Lower lobe of right lung (tissue), 2 donors: ENCODE measurements around the gene TBL1XR1. TPM values are rescaled to one million over a fixed set of nuclear protein-coding genes. Genes with fewer than 3 reads are reported as not detected.

Experiments
- ATAC-seq, 2 donors: fragments of 200-7000 bp; cut with Tn5 transposase; one replicate each; pipeline ENCODE4 v1.9.1; 2020 to 2022; ENCODE audit warnings: mild to moderate bottlenecking in 2 of 2, moderate library complexity in 2 of 2
- DNase-seq: peaks from one replicate; pipeline ENCODE4 v3.0.0-alpha.2; 2020
- H3K27ac ChIP-seq: fragments of 200-600 bp; one replicate; pipeline ENCODE4 v1.8.0; 2022
- H3K27me3 ChIP-seq: fragments of 200-600 bp; one replicate; pipeline ENCODE4 v1.8.0; 2022; ENCODE audit warnings: low read depth
- H3K36me3 ChIP-seq: fragments of 200-600 bp; one replicate; pipeline ENCODE4 v1.8.0; 2022; ENCODE audit warnings: mild to moderate bottlenecking
- H3K4me1 ChIP-seq: fragments of 200-600 bp; one replicate; pipeline ENCODE4 v1.8.0; 2022
- H3K4me3 ChIP-seq: fragments of 200-600 bp; one replicate; pipeline ENCODE4 v1.8.0; 2022; ENCODE audit warnings: mild to moderate bottlenecking
- H3K9me3 ChIP-seq: fragments of 200-600 bp; one replicate; pipeline ENCODE4 v1.8.0; 2022
- intact Hi-C: fragments of 100-400 bp; cut with DNase I; formaldehyde crosslinking; loops from one replicate; pipeline ENCODE4 v1.11.0; 2022
- total RNA-seq: library from RNA; stranded (reverse); fragmentation: NEBNext Ultra II Directional; extraction: Animal tissue kit (Norgen Biotek cat#: 25700); gene quantifications from one replicate; pipeline ENCODE4 v1.2.1, GENCODE V29; 2021
- TF ChIP-seq, protein P1 (sequence below): fragments of 200-600 bp; IDR thresholded peaks from one replicate; pipeline ENCODE4 v1.8.0; 2022; ENCODE audit warnings: antibody characterized with exemption, mild to moderate bottlenecking
- donor health status: DM: no; HTN: yes; CAD: no; lungs with severe emphysema.

Gene TBL1XR1
- total RNA-seq, 1 donor from 2014 or later: 160 TPM

DNA sequence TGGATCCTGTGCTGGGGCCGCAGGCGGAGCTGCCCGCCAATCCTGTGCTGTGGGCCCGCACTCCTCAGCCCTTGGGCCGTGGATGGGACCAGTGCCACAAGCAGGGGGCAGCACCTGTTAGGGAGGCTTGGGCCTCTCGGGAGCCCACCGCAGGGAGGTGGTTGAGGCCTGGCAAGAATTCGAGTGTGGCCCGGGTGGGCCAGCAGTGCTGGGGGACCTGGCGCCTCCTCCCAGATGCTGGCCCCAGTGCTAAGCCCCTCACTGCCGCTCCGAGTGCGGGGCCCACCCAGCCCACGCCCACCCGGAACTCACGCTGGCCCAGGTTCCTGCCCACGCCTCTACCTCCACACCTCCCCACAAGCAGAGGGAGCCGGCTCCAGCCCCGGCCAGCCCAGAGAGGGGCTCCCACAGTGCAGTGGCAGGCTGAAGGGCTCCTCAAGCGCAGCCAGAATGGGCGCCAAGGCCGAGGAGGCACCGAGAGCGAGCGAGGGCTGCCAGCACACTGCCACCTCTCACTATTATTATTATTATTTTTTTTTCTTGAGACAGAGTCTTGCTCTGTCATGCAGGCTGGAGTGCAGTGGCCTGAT, 31.4 kb upstream of the TBL1XR1 start:
- H3K4me1 ChIP-seq: no peaks in the 10 kb centered on the region
- H3K27ac ChIP-seq: no peak overlapping the region
- no peak for ATAC-seq
- H3K36me3 ChIP-seq: no peaks in the 10 kb centered on the region
- no peaks in the 10 kb centered on the region for H3K27me3 ChIP-seq
- H3K4me3 ChIP-seq: no peak overlapping the region
- TF ChIP-seq, protein P1, sequence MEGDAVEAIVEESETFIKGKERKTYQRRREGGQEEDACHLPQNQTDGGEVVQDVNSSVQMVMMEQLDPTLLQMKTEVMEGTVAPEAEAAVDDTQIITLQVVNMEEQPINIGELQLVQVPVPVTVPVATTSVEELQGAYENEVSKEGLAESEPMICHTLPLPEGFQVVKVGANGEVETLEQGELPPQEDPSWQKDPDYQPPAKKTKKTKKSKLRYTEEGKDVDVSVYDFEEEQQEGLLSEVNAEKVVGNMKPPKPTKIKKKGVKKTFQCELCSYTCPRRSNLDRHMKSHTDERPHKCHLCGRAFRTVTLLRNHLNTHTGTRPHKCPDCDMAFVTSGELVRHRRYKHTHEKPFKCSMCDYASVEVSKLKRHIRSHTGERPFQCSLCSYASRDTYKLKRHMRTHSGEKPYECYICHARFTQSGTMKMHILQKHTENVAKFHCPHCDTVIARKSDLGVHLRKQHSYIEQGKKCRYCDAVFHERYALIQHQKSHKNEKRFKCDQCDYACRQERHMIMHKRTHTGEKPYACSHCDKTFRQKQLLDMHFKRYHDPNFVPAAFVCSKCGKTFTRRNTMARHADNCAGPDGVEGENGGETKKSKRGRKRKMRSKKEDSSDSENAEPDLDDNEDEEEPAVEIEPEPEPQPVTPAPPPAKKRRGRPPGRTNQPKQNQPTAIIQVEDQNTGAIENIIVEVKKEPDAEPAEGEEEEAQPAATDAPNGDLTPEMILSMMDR: no peak
- DNase-seq: no peak
- H3K9me3 ChIP-seq: no peaks in the 10 kb centered on the region
- intact Hi-C loops: no loop called here

DNA sequence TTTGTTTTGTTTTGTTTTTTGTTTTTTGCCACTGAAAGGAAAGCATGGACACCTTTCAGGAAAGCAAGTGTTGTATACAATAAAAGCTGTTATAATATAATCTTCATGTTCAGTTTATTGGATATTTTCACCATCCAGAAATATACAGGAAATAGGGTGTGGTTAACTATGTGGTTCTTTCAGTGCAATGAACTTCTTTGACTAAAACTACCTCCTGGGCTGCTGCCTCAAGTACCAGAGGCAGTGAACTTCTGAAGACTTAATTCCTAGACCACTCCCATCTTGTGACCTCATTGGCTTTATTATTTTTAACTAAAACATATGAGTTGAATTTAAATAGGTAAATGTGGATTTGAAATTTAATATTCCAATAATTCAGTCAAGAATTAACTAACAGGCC, 27.1 kb upstream of the TBL1XR1 start:
- intact Hi-C loops: no loop called here
- no peak for ATAC-seq
- TF ChIP-seq, protein P1: no peak
- Histone ChIP-seq H3K4me1 (no peaks in the 10 kb centered on the region), H3K27ac (no peak overlapping the region), H3K4me3 (no peak overlapping the region), H3K9me3 (no peaks in the 10 kb centered on the region), H3K27me3 (no peaks in the 10 kb centered on the region), H3K36me3 (no peaks in the 10 kb centered on the region)
- no peak for DNase-seq

DNA sequence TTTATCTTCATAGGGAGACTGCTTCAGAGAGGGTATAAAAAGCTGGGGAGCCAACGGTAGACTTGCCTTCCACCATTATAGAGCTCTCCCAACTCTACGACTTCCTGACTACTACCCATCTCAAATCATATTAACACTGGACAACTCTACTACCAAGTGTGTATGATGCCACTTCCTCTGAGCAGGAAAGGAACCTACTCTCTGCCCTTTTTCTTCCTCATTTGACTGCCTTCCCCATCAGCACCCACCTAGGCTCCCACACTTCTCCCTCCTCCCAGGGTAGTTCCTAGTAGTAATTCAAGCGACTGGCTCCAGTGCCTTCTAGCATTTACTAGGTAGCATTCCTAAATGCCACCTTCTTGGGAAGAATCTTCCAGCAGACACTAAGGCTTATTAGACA, 24.5 kb upstream of the TBL1XR1 start:
- intact Hi-C loops: no loop called here
- TF ChIP-seq, protein P1: no peak
- ATAC-seq (peak; percentile 43 to 56), DNase-seq (no peak)
- no peaks in the 10 kb centered on the region for H3K4me1 ChIP-seq
- no peak overlapping the region for H3K27ac ChIP-seq
- H3K27me3 ChIP-seq: no peaks in the 10 kb centered on the region
- H3K36me3 ChIP-seq: no peaks in the 10 kb centered on the region
- H3K4me3 ChIP-seq: no peak overlapping the region
- no peaks in the 10 kb centered on the region for H3K9me3 ChIP-seq

DNA sequence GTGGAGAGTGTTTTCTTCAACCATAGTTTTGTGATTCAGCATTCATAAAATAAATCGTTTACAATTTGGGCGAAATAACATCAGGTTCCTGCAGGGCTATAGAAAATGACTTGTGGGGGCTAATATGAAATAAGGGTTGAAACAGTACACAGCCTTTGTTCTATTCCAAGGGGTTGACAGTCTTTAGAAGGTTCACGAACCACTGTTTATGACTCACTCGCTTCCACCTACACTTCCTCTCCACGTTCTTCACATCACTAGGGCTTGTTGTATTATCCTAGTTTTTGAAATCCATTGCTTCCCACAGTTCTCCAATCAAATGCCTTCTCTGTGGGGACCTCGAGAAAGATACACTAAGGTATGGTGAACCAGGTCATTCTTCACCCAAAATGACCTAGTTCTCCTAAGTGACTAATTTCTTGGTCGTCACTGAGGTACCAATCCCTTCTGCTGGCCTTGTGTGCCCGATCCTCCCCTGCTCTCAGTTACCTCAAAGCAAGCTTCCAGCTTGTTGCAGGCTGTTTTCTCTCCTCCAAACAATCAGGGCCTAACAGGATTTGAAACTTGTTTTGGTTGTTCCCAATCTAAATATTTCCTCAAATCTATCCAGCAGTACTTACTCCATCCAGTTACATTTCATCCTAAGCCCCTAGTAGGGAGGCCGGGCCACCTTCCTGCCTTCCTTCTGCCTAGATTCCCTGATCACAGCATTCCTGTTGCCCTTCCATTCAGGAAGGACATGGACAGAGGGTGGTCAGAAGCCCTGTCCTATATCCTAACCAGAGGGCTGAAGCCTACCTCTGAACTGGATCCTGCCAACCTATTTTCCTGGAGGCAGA, 23.1 kb upstream of the TBL1XR1 start:
- TF ChIP-seq, protein P1: no peak
- H3K27ac ChIP-seq: no peak overlapping the region
- DNase-seq (no peak), ATAC-seq (peak in 1 of 2 donors; percentile 25)
- H3K9me3 ChIP-seq: no peaks in the 10 kb centered on the region
- intact Hi-C loops: no loop called here
- H3K36me3 ChIP-seq: no peaks in the 10 kb centered on the region
- H3K27me3 ChIP-seq: no peaks in the 10 kb centered on the region
- H3K4me1 ChIP-seq: no peaks in the 10 kb centered on the region
- no peak overlapping the region for H3K4me3 ChIP-seq

DNA sequence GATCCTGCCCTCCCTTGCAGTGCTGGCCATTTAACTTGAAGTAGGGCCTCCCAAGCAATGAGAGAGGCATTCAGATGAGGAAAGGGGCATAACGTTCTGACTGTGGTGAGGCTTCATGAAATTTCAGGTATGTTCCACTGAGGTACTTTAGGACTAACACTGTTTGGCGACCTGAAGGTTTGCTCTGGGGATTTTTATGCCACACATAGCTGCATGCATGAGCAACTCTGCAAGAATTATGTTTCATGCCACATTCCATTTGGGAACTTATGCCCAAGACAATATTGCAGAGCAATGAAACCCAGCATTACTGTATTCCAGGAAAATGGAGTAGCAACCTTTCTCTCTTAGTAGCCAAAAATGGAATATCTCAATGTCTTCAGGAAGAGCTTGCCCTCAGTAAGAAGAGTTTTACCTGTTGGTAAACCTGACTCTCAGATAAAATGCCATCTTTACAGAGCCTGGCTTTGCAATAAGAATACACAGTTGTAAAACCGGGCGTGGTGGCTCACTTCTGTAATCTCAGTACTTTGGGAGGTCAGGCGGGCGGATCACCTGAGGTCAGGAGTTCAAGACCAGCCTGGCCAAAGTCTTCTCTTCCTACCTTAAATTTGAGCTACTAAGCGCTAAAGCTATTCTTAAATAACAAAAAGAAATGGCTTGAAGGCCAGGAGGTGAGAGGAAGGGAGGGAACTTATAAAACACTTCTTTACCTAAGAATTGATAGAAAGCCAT, 16.7 kb upstream of the TBL1XR1 start:
- DNase-seq: no peak
- Histone ChIP-seq H3K9me3 (no peaks in the 10 kb centered on the region), H3K4me1 (no peaks in the 10 kb centered on the region), H3K27ac (no peak overlapping the region), H3K4me3 (no peak overlapping the region), H3K27me3 (no peaks in the 10 kb centered on the region), H3K36me3 (no peaks in the 10 kb centered on the region)
- intact Hi-C loops: no loop called here
- TF ChIP-seq, protein P1: no peak
- no peak for ATAC-seq
